ENCODE measurements around the gene FOXP1.
"Not testable (repeated sequence)": the region's sequence is repeated elsewhere in the genome, so short reads cannot be mapped to it uniquely, and the experiment has no call there.

FOXP1 gene

DNA sequence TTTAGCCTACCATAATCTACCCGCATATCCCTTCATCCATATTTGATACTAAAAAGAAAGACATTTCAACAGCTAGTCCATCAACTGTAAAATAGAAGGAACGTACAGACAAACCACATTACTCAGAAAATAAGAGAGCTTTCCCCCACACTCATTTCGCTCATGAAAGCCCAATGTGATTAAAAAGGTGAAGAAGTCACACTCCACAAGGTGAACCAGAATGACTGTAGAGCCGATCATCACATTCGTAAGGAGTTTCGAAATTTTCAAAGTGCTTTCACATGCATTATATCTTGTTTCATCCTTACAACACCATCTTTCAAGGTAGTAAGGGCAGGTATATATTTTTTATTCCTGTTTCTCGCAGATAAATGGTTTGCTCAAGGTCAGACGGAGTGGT is 225.3 kb downstream of the FOXP1 start:
- FAIRE-seq = no peak

DNA sequence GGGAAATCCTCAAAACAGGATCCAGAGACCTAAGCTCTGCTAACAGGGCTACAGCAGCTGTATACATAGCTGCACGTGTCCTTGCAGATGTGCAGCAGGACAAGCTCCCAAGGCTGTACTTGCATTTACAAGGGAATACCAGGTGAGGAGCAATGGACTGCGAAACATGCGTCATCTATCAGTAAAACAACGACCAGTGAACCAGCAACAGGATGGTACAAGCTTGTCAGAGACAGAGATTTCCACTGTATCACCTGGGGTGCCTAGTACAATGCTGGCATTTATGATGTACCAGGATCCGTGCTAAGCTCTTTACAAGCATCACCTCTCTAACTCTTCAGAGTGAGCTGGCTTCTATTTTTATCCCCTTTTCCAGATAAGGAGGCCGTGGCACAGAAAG is 227.3 kb downstream of the FOXP1 start:
- no peak for FAIRE-seq

DNA sequence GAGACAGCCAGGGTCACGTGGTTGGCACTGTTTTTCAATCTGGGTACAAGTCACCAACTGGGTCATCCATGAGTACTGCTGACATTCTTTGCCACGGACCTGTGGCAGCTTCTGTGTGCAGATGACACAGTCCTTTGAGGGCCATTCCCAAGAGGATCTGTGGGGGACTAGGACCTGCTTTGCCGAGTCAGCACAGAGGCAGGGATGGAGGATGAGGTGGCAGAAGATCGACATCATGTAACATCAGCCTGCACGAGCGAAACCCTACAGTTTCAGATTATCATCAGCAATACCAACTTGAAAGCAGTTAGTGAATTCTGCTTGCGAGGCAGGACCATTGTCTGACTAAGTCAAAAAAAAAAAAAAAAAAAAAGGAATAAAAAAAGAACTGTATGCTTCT is 227.7 kb downstream of the FOXP1 start:
- FAIRE-seq = no peak

DNA sequence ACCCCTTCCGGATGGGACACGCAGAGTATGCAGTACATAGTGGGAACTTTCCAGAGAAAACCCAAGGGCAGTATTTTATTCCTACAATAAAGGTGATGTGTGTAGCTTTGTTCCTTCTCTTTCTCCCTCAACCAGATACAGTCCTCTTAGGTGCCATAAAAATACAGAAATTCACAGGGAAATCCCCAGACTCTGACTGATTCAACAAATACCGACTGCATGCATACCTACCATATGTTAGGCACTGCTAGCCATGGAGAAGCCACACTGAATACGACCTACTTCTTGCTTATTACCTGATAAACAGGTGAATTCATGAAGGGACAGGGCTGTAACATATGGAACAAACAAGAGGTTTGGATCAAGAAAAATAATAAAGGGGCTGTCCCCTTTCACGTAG is 228.5 kb downstream of the FOXP1 start:
- no peak for FAIRE-seq

DNA sequence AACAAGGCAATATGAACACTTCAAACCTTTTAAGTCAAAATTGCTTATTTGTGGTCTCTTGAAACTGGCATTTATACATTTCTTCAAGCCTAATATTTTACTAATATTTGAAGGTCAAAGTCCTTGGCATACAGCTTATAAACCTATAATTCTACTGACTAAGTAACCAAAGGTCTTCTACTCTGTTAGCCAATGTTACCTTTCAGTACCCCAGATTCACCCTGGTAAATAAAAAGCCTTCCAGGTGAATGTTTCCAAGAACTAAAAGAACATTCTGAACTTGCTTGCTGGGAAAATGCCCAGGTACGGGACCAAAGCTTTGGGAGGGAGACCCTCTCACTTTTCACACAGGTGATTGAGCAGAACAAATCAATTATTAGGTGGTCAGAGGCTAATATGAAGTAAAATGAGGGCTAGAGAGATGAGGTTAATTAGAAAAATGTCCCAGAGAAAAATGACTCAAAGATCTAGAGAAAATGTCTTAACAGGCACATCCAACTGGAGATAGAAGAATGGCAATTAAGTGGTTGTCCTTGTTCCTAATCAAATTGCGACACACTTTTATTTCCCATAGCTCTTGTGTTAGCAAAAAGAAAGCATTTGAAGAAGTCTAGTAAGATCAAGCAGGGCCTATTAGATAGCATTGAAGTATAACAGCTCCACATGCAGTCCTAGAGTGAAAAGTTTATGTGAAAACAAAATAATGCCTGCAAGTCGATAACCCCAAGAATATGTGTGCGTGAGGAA is 232.0 kb downstream of the FOXP1 start:
- no peak for FAIRE-seq

DNA sequence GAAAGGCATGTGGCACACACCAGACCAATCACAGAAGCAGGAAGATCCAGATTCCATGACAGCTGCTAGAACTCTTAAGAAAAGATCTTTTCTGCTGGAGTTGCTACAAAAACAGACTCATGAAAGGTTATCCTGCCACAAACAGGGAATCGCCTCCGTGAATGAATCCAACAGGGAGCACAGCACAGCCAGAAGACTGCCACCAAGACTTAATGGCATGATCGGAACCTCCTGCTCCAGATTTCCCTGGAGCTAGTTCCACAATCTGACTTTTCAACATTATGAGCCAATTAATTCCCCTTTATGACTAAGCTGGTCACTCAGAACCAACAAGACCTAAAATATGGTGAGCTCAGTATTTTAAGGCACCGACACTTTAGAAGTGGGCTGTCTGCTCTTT is 232.5 kb downstream of the FOXP1 start:
- FAIRE-seq = no peak

DNA sequence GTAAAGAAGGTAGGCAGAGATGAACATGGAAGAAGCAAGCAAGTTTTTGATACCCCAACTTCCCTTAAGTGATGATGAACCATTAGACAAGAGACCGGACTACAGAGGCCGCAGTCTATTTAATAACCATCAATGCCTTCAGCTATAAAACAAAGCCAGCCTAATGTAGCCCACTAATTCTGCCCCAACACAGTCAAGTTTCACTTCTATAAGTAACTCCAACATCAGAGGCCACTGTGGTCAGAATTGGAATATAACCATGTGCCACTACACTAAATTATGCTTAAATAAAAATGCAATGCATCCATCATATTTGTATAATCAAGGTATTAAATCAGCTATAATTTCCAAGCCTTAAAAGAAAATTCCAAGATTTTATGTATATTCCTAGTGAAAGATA is 234.7 kb downstream of the FOXP1 start:
- no peak for FAIRE-seq

DNA sequence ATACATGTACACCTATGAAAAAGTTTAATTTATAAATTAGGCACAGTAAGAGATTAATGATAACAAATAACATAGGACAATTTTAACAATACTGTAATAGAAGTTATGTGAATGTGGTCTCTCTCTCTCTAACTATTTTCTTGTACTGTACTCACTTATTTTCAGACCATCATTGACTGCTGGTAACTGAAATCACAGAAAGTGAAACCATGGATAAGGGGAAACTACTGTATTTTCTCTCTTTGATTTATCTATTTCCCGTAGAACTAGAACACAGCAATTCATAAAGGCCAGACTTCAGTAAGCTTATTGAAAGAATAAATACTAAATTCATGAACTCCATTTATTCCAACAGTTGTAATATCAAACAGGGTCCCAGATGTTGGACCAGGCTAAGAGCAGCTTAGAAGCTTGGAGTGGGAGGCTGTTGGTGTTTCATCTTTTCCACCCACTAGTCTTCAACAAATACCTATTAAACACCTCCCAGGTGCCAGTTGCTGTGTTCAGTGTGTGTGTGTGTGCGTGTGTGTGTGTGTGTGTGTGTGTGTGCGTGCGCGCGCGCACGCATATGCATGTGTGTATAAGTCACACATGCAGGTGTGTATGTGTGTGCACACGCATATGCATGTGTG is 235.4 kb downstream of the FOXP1 start:
- FAIRE-seq = no peak

DNA sequence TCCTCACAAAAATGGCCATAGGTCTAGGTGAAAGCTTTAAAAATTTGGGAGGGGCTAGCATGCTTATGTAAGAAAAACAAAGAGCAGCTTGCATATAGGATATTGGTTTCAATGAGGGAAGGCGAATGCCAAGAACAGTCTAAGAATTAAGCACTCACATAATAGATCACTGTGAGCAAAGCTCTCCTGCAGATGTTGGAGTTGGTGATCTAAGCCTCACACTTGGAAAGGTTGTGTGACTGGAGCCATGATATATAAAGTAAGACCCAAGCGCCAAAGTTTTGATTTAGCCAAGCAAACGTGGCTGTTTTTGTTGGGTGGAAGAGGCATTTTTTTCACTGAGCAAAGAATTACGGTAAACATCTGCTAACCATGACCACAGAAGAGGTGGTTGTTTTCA is 237.5 kb downstream of the FOXP1 start:
- no peak for FAIRE-seq

DNA sequence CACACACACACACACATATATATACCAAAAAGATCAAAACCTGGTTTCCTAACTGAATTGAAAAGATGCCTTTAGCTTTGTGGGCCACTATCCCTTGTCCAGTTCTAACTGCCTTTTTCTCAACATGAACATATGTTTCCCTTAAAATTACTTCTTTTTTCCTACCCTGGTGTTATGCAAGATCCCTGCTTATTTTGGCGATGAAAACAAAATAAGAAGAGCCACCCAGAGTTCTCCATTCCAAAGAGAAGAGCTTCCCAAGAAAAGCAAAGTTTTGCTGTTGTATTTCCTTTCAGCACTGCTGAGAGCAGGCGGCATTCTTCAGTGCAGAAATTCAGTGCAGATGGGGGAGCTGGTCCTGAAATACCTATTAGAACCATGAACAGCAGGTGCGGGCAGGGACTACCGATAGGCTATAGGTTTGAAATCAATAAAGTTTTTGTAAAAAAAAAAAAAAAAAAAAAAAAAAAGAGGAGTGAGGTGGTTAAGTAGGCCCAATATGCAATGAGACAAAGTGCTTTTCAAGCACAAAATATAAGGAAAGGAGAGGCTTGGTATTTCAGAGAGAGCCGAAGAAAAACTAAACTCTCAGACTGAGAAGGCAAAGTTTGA is 238.0 kb downstream of the FOXP1 start:
- FAIRE-seq = no peak

DNA sequence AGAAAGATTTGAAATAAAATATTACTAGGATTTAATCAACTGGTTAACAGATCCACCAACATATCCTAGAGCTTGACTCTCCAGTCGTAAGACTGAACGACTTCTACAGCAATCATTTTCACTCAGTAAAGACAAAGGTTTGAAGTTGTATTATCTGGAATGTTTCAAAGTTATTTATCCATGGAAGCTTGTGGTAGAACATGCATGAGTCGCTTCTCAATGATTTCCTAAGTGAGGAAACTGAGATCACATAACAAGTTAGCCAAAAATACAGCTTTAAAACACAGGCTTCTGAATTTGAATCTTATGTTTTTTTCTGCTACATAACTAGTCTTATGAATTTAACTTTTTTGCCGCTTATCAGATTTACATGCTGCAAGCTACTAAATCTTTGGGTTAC is 241.8 kb downstream of the FOXP1 start:
- FAIRE-seq = no peak

DNA sequence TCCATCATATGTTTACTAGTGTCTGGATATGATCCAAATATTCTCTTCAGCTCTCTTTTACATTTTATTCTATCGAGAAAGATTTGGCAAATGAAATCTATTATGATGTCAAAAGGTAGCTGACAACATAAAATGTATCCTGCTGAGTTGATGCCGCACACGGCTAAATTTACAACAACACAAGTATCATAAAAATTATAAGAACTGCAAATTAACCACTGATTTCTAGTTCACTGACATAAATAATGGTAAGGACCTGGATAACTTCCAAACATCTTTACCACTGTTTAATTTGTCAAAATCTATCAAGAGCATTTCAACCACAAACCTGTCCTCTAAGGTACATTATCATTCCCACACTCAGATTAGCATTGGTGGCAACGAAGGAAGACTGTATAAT is 244.5 kb downstream of the FOXP1 start:
- no peak for FAIRE-seq

DNA sequence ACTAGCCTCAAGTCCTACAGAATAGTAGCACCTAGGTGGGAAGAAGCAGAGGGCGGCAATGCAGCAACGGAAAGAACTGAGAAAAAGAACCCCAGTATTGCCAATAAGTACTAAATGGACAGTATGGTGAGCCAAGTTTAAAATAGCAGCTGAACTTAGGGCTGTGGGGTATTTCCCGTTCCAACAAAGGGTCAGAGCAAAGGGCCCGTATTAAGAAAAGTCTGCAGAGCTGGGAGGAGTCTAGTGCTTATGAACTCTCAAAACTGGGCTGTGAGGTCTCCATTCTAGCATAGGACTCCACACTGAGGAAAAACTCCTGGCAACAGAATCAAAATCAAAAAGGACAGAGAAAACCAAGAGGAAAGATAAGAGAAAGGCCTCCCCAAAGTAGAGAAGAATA is 250.7 kb downstream of the FOXP1 start:
- no peak for FAIRE-seq

DNA sequence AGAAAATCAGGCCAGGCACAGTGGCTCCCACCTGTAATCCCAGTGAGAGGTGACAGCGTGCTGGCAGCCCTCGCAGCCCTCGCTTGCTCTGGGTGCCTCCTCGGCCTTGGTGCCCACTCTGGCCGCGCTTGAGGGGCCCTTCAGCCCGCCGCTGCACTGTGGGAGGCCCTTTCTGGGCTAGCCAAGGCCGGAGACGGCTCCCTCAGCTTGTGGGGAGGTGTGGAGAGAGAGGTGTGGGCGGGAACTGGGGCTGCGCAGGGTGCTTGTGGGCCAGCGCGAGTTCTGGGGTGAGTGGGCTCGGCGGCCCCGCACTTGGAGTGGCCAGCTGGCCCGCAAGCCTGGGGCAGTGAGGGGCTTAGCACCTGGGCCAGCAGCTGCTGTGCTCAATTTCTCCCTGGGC is 252.6 kb downstream of the FOXP1 start:
- FAIRE-seq = no peak

DNA sequence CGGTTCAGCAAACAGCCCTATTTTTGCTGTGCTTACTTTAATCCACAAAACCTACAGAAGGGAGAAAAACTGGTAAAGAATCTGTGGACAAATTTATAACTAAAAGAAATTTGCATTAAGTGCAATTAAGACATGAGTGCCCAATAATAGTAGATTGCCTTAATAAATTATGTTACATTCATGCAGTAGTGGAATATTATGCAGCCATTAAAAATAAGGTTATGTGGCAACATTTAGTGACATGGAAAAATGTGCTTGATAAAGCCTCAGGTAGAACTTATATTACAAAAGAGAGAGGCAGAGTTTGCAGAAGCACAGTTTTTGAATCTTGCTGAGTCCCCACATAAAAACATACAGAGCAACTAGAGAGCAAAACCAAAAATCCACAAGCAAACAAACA is 253.0 kb downstream of the FOXP1 start:
- no peak for FAIRE-seq

DNA sequence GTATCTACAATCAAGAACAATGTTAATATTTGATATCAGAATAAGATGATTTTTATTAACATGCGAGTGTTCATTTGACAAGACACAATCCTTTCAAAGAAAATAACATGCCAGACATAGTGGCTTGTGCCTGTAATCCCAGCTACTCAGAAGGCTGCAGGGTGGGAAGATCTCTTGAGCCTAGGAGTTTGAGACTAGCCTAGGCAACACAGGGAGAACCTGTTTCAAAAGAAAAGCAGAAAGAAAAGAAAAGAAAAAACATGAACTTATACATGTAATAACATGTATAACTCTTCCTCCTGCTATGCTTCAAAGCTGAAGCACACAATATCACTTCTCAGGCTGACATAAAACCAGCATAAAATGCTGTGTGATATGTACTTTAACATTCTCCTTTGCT is 253.7 kb downstream of the FOXP1 start:
- FAIRE-seq = no peak

DNA sequence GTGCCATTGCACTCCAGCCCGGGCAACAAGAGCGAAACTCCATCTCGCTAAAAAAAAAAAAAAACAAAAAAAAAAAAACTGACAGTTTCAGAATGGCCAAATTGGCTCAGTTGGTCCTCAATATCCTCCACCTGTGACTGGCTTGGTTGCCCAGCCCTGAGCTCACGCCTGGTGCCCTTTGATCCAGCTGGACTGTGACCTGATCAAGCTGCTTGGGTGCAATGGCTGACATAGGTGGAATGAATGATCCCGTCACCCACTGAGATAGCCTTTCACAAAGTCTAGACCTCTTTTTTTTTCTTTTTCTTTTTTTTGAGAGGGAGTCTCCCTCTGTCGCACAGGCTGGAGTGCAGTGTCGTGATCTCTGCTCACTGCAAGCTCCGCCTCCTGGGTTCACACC is 254.6 kb downstream of the FOXP1 start:
- FAIRE-seq = no peak

DNA sequence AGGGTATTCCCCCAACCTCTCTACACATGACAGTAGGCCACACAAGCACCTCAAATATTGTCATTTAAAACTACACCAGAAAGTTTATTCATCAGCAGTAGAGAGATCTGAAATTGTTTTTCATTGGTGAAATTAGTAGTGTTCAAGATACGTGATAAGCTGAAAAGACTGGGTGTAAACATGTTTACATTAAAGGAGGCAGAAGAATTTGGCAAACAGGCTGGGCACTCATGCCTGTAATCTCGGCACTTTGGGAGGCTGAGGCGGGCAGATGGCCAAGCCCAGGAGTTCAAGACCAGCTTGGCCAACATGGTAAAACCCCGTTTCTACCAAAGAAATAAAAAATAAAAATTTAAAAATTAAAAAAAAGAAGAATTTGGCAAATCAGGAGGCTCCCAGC is 255.6 kb downstream of the FOXP1 start:
- FAIRE-seq = no peak

DNA sequence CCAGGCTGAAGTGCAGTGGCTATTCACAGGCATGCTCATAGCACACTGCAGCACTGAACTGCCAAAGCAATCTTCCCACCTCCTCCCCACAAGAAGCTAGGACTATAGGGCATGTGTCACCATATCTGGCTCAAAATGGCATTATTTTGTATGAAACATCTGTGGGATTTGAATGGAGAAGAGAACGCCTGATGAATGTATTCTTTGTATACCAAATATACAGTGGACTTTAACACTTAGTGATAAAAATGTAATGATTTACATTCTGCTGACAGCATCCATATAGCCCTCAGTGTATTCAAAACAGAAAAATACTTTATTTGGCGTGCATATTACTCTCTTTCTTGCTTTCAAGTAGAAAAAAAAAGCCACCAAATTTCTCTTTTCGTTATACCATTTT is 257.8 kb downstream of the FOXP1 start:
- FAIRE-seq = no peak

DNA sequence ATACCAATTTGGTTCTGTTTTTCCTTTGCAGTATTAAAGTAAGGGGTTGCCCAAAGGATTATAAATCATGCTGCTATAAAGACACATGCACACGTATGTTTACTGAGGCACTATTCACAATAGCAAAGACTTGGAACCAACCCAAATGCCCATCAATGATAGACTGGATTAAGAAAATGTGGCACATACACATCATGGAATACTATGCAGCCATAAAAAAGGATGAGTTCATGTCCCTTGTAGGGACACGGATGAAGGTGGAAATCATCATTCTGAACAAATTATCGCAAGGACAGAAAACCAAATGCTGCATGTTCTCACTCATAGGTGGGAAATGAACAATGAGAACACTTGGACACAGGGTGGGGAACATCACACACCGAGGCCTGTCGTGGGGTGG is 259.3 kb downstream of the FOXP1 start:
- not testable (repeated sequence) for FAIRE-seq

DNA sequence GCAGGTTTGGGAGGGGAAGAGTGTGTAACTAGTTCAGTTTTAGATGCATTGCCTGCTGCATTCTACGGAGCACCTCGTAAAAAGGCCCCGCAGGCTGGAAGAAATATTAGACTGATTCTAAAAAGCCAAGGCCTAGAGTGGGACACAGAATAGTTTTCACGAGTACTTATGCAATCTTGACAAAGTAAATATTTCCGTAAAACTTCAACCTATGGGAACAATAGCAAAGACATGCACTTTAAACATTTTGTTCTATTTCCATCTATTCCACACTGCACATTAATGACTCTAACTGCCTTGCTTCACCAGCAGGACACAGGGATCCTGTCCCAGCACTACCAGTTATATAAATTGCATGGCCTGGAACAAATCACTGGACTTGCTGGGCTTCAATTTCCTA is 260.0 kb downstream of the FOXP1 start:
- FAIRE-seq = no peak

DNA sequence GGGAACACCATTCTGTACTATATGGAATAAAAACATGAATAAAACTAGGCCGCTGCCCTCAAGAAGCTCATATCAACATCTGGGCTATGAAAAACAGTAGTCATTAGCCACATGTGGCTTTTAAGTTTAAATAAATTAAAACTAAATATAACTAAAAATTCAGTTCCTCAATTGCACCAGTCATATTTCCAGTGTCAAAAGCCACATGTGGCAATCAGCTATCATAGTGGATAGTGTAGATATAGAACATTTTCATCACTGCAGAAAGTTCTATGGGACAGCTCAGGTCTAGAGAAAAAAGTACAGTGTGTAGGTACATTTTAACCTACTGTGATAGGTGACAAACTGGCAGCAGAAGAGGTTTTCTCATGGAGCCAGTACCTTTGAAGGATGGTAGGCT is 261.4 kb downstream of the FOXP1 start:
- FAIRE-seq = no peak

DNA sequence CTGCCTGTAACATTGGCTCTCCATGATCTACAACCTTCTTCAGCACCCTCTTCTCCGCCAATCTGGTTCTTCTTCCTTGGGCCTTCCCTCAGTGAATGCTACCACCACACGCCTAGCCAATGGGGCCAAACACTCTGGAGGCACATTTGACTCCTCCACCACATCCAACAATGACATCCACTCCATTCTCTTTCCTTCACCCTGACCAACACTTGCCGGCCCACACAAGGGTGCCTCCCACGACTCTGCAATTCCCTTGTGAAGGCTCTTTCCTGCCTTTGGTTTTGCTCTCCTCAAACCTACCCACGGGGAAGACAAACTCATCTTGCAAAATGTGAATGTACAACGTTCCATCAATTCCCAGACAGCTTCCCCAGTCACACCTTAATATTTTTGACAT is 263.8 kb downstream of the FOXP1 start:
- no peak for FAIRE-seq

DNA sequence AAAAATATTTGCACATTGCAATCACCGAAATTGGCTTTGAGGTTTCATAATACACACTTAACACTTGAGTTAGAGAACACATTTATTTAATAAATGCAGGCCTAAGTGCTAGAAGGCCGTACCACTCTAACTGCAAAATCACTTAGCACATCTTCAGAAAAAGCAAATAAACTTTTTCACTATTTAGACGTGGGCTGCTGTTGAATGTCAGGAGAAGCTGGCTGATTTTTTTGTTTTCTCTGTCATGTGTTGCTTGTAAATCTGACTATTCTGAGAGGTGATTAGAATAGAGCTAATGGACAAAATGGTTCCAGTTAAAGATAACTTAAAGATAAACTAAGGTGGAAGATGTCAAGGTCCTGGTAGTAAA is 265.1 kb downstream of the FOXP1 start:
- FAIRE-seq = no peak
